Suprapubic skin (tissue), 4 donors: ENCODE data around the gene IRF6.
A peak's percentile ranks its signal among the peaks of the same experiment; 100 is the strongest.

Source experiments
- EP300 ChIP-seq: sonication (generic); formaldehyde crosslinking; IDR thresholded peaks from one replicate; pipeline ENCODE4 v1.6.1; 2017; ENCODE audit warnings: antibody characterized with exemption
- POLR2A ChIP-seq, 2 donors: fragments of 450-650 bp; IDR thresholded peaks; one replicate each; pipeline ENCODE4 v1.6.1; 2017; ENCODE audit warnings: antibody characterized with exemption in 2 of 2, mild to moderate bottlenecking in 2 of 2, moderate library complexity in 2 of 2
- POLR2AphosphoS5 ChIP-seq, 3 donors: sonication (generic); formaldehyde crosslinking; IDR thresholded peaks; one replicate each; pipeline ENCODE4 v1.6.1; 2017; ENCODE audit warnings: antibody characterized with exemption in 3 of 3
- TF ChIP-seq, protein P1 (sequence below), 2 donors: fragments of 200-600 bp in 1 of 2; fragments of 450-650 bp in 1 of 2; sonication (generic) in 1 of 2; IDR thresholded peaks; one replicate each; pipeline ENCODE4 v1.5.1; 2016 to 2019; ENCODE audit warnings: antibody characterized with exemption in 2 of 2, mild to moderate bottlenecking in 1 of 2, moderate library complexity in 1 of 2

GRCh38 chr1:209784265-209785169 is 21.4 kb downstream of the IRF6 start, which contains the start of gene C1orf74:
- TF ChIP-seq POLR2A (IDR thresholded peaks at IDR 0.05) (peak in 1 of 2 donors; percentile 23), POLR2AphosphoS5 (IDR thresholded peaks at IDR 0.05) (peak in 1 of 3 donors; percentile 95), EP300 (no peak)
- TF ChIP-seq, protein P1, sequence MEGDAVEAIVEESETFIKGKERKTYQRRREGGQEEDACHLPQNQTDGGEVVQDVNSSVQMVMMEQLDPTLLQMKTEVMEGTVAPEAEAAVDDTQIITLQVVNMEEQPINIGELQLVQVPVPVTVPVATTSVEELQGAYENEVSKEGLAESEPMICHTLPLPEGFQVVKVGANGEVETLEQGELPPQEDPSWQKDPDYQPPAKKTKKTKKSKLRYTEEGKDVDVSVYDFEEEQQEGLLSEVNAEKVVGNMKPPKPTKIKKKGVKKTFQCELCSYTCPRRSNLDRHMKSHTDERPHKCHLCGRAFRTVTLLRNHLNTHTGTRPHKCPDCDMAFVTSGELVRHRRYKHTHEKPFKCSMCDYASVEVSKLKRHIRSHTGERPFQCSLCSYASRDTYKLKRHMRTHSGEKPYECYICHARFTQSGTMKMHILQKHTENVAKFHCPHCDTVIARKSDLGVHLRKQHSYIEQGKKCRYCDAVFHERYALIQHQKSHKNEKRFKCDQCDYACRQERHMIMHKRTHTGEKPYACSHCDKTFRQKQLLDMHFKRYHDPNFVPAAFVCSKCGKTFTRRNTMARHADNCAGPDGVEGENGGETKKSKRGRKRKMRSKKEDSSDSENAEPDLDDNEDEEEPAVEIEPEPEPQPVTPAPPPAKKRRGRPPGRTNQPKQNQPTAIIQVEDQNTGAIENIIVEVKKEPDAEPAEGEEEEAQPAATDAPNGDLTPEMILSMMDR (IDR thresholded peaks at IDR 0.05), result no peak
